Ovary (tissue), 3 donors: ENCODE data around the gene ADGRB3.

ENCODE experiments used
- CTCF ChIP-seq, 3 donors: fragments of 450-650 bp in 2 of 3; fragments of 200-600 bp in 1 of 3; IDR thresholded peaks; one replicate each; pipeline versions ENCODE4 v1.5.1 to v1.8.0; 2016 to 2022; ENCODE audit warnings: antibody characterized with exemption in 3 of 3, mild to moderate bottlenecking in 1 of 3
- EP300 ChIP-seq: sonication (generic); formaldehyde crosslinking; IDR thresholded peaks from one replicate; pipeline ENCODE4 v1.6.1; 2017; ENCODE audit warnings: antibody characterized with exemption
- POLR2A ChIP-seq: fragments of 450-650 bp; IDR thresholded peaks from one replicate; pipeline ENCODE4 v1.6.1; 2017; ENCODE audit warnings: antibody characterized with exemption, mild to moderate bottlenecking, moderate library complexity
- donor health status: DM: no; HTN: no; CAD: no.

GRCh38 chr6:68649669-68650068 lies 14.6 kb downstream of the ADGRB3 start:
- TF ChIP-seq CTCF (IDR thresholded peaks at IDR 0.05): no peak
- TF ChIP-seq EP300: no peak
- TF ChIP-seq POLR2A: no peak
